RPMI7951 (cell line): Measurements from ENCODE around the gene RCHY1. TPM values are rescaled to one million over a fixed set of nuclear protein-coding genes. Genes with fewer than 3 reads are reported as not detected.

ENCODE experiments used
- total RNA-seq: library from RNA; depleted of rRNA; stranded (reverse); fragments of >200 nt; shearing (Covaris generic); gene quantifications from 2 replicates; pipeline ENCODE4 v1.2.3, GENCODE V29; 2014; rRNA removed

RCHY1 gene
- total RNA-seq, 1 experiment from 2014 or later = 20.5 TPM

Other genes starting within 250 kb of the RCHY1 start
- gene THAP6, start 70 bp upstream of the RCHY1 start, total RNA-seq = 11.2 and 13.8 TPM in 2 replicates
- gene ODAPH, start 41.7 kb upstream of the RCHY1 start, total RNA-seq = not detected in 2 replicates
- gene CDKL2, start 116.1 kb upstream of the RCHY1 start, total RNA-seq = 2.1 and 2.9 TPM in 2 replicates
- gene G3BP2, start 159.0 kb upstream of the RCHY1 start, total RNA-seq = 89.0 and 96.1 TPM in 2 replicates
- 45.9 and 50.8 TPM in 2 replicates for gene USO1, start 210.2 kb upstream of the RCHY1 start, total RNA-seq